BJ (cell line): ENCODE results near the gene C2orf15. TPM values are rescaled to one million over a fixed set of nuclear protein-coding genes. Genes with fewer than 3 reads are reported as not detected.

Experiments
- CTCF ChIA-PET: fragments of 350-600 bp; formaldehyde crosslinking; extraction: SDS; loops from one replicate; lab custom pipeline; 2021; ENCODE audit warnings: antibody characterized with exemption, inconsistent platforms; lab: Yijun Ruan, JAX
- POLR2A ChIA-PET: fragments of 300-600 bp; sonication (Branson Sonifier 250); formaldehyde crosslinking; extraction: SDS; loops from one replicate; lab custom pipeline; 2021; ENCODE audit warnings: antibody characterized with exemption; lab: Charles Lee
- DNase-seq: peaks from one replicate; pipeline ENCODE4 v3.0.0-alpha.2; 2011; ENCODE audit warnings: low read depth
- H3K27me3 ChIP-seq: 2 replicates; pipeline ENCODE4 v1.6.0; 2011; ENCODE audit warnings: low read length; ENCODE audit not compliant: control insufficient read depth, insufficient read depth
- H3K36me3 ChIP-seq: 2 replicates; pipeline ENCODE4 v1.5.1; 2011; ENCODE audit warnings: low read length; ENCODE audit not compliant: control insufficient read depth, insufficient read depth
- H3K4me3 ChIP-seq: 2 replicates; pipeline ENCODE4 v1.5.1; 2011; ENCODE audit warnings: low read depth, mild to moderate bottlenecking, control low read depth, low read length
- polyA minus RNA-seq: library from RNA; depleted of rRNA, polyadenylated mRNA; stranded (reverse); fragments of >200 nt; gene quantifications from 2 replicates; pipeline ENCODE4 v1.2.3, GENCODE V29; 2011; rRNA and poly(A)+ RNA removed
- polyA plus RNA-seq: library from polyadenylated mRNA; depleted of rRNA; stranded (reverse); fragments of >200 nt; gene quantifications from 2 replicates; pipeline ENCODE4 v1.2.3, GENCODE V29; 2011; rRNA removed
- TF ChIP-seq, protein P1 (sequence below): IDR thresholded peaks from 2 replicates; pipeline ENCODE4 v1.5.1; 2011; ENCODE audit warnings: low read depth, mild to moderate bottlenecking, control low read depth, inconsistent platforms, low read length, moderate library complexity; ENCODE audit not compliant: insufficient read depth

The C2orf15 gene, protein sequence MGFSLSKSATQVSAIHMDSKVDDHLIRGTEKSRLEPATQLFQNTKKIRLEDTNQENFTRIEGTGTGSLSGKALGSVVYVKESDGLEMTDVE
- not detected in 2 replicates for polyA plus RNA-seq
- not detected in 2 replicates for polyA minus RNA-seq

DNA sequence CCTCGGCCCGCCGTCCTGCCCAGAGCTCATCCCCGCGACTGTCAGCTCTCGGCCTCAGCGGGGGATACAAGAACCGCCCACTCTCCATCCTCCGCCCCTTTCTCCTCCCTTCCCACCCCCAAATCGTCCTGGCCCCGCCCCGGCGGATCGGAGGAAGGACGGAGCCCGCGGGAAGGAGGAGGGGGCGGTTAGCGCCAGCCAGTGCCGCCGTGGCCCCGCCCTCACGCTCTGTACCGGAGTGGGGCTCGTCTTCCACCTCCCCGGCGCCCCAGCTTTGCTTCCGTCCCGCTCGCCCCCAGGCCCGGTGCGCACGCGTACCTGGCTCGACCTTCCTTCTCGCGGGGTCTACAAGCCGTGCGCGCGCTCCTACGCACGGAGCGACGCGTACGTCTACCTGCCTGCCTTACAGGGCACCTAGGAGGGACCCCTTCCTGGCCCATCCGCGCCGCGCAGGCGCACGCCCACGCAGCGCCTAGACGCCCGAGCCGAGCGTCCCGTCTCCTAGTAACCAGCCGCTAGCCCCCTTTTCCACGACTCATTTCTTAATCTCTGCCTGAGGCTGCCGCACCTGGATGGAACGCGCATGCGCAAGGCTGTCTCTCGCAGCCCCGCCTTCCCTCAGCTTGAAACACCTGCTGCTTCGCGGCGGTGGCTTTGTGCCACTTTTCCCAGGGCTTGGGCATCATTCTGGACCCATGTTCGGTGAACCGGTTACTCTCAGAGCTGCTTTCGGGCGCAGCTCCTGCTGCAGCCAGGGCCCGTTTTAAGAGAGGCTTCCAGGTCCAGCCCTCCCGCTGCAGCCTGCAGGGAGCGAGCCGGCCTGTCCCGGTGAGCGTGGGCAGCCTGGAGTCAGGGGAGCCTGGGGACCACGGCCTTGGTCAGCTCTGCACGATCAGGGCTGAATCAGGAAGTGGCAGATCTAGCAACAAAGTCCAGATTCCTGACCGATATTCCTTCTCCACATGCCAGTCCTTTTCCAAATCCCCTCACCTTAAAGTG is at the start of gene C2orf15:
TSS of gene C2orf15 (plus strand) at position 598 of the 999 bp plus-strand sequence. CDS start 8,852 bp downstream, outside the sequence.
- no peaks in the 10 kb centered on the region for H3K27me3 ChIP-seq
- H3K4me3 ChIP-seq = peak within 1 kb of the TSS; percentile 81
- CTCF ChIA-PET = interaction anchor here (0.8 to 1.0 kb wide), 3 partner anchors 18 to 196 kb away, joined by 3 to 4 read pairs (median 3); partner anchors contain the start of gene EIF5B
- DNase-seq = peak; percentile 20
- TF ChIP-seq, protein P1, sequence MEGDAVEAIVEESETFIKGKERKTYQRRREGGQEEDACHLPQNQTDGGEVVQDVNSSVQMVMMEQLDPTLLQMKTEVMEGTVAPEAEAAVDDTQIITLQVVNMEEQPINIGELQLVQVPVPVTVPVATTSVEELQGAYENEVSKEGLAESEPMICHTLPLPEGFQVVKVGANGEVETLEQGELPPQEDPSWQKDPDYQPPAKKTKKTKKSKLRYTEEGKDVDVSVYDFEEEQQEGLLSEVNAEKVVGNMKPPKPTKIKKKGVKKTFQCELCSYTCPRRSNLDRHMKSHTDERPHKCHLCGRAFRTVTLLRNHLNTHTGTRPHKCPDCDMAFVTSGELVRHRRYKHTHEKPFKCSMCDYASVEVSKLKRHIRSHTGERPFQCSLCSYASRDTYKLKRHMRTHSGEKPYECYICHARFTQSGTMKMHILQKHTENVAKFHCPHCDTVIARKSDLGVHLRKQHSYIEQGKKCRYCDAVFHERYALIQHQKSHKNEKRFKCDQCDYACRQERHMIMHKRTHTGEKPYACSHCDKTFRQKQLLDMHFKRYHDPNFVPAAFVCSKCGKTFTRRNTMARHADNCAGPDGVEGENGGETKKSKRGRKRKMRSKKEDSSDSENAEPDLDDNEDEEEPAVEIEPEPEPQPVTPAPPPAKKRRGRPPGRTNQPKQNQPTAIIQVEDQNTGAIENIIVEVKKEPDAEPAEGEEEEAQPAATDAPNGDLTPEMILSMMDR = no peak
- POLR2A ChIA-PET = no interaction called here
- H3K36me3 ChIP-seq = no peaks in the 10 kb centered on the region

DNA sequence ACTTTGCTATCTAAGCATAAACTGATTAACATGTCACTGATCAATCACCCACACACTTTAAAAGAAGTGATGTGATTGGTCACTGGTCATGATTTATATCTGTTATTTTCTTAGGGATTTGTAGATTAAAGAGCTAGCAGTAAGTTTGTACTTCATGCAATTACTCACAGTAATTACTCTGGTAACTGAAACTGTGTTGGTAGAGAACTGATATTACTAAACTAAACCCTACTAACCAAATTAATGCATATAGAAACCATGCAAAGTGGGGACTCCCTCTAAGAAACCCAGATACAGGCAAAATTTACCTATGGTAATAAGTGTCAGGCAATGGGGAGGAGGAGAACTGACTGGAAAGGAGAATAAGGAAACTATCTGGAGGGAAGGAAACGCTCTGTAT is 44.8 kb upstream of the C2orf15 start:
- CTCF ChIA-PET = no interaction called here
- DNase-seq = no peak
- no peaks in the 10 kb centered on the region for H3K27me3 ChIP-seq
- H3K4me3 ChIP-seq = no peak overlapping the region
- no peaks in the 10 kb centered on the region for H3K36me3 ChIP-seq
- TF ChIP-seq, protein P1 = no peak
- POLR2A ChIA-PET = no interaction called here

DNA sequence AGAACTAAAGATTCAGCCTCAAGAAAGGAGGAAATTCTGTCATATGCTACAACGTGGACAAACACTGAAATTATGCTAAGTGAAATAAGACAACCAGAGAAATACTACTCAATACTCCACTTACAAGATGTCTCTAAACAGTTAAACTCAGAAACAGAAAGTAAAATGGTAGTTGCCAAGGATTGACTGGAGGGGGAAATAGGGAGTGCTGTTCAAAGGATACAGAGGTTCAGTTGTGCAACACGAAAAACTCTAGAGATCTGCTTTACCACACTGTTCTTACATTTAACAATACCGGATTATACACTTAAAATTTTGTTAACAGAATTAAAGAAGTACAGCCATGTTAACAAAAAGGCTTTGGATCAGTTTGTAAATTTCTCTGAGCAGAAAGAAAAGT is 39.8 kb upstream of the C2orf15 start:
- Histone ChIP-seq H3K36me3 (no peaks in the 10 kb centered on the region), H3K4me3 (no peak overlapping the region), H3K27me3 (no peaks in the 10 kb centered on the region)
- ChIA-PET CTCF (interaction anchor here (1.3 kb wide), 1 partner anchor 14 kb away, joined by 4 read pairs; no protein-coding TSS in a partner anchor), POLR2A (no interaction called here)
- TF ChIP-seq, protein P1 = no peak; the same call in 1 of the 2 replicates
- no peak for DNase-seq

DNA sequence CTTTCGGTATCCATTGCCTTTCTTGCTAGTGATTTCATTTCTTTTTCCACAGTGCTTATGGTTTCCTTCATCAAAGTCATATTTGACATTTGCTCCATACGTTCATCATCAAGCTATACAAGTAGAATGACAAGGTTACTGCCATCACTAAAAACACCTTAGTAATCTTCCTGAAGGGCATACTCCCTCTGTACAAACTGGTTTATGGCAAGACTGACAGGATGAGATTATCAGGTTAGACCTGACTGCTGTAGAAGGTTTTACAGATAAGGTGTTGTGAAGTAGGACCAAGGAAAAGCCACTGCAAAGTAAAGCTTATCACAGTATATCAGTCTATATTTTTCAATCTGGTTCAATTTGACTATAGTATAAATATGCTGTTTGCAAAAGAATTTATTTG is 37.5 kb upstream of the C2orf15 start:
- H3K4me3 ChIP-seq = no peak overlapping the region
- H3K27me3 ChIP-seq = no peaks in the 10 kb centered on the region
- ChIA-PET CTCF (no interaction called here), POLR2A (no interaction called here)
- no peak for DNase-seq
- TF ChIP-seq, protein P1 = no peak
- no peaks in the 10 kb centered on the region for H3K36me3 ChIP-seq

DNA sequence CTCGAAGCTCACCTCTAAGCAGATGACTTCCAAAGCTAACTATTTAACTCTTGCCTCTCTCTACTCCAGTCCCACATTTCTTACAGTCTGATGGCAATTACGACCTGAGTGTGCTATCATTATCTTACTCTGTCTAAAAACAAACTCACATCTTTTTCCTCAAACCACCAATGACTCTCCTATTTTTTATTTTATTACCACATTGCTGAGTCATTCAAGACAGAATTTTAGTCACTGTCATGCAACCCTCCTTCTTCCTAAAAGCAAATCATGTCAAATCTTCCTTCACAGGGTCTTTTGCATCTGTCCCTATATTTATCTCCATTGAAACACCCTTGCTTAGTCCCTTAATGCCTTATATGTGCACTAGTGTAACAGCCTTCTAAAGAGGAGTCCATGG is 34.6 kb upstream of the C2orf15 start:
- no peaks in the 10 kb centered on the region for H3K36me3 ChIP-seq
- ChIA-PET CTCF (no interaction called here), POLR2A (no interaction called here)
- H3K27me3 ChIP-seq = 0 out of 2 replicates have a peak, but pooled peaks cover 2% of the 10 kb centered on the region
- no peak for DNase-seq
- no peak overlapping the region for H3K4me3 ChIP-seq
- TF ChIP-seq, protein P1 = no peak
